Esophagus squamous epithelium (tissue), 4 donors: ENCODE data around the gene DHRSX.

Experiments used
- CTCF ChIP-seq, 6 experiments: fragments of 450-650 bp in 4 of 6; fragments of 200-600 bp in 2 of 6; sonication (generic) in 2 of 6; IDR thresholded peaks; one replicate each; pipeline ENCODE4 v1.5.1; 2016 to 2019; ENCODE audit warnings: antibody characterized with exemption in 6 of 6, mild to moderate bottlenecking in 4 of 6, moderate library complexity in 4 of 6
- POLR2A ChIP-seq, 4 donors: fragments of 450-650 bp; IDR thresholded peaks; one replicate each; pipeline ENCODE4 v1.6.1; 2017; ENCODE audit warnings: antibody characterized with exemption in 4 of 4, mild to moderate bottlenecking in 4 of 4, moderate library complexity in 3 of 4

GRCh38 chrX:2346158-2346557 lies 154.6 kb downstream of the DHRSX start:
- TF ChIP-seq CTCF (IDR thresholded peaks at IDR 0.05) (no peak), POLR2A (IDR thresholded peaks at IDR 0.05) (no peak)
